Neutrophil (primary cell): ENCODE measurements around the gene CPED1.
"Not testable (repeated sequence)": the region's sequence is repeated elsewhere in the genome, so short reads cannot be mapped to it uniquely, and the experiment has no call there.

Source experiments
- H3K27ac ChIP-seq: fragments of 200-600 bp; sonication (generic); 2 replicates; pipeline ENCODE4 v1.5.1; 2016; ENCODE audit warnings: mild to moderate bottlenecking, moderate library complexity
- H3K27me3 ChIP-seq: fragments of 200-600 bp; sonication (generic); 2 replicates; pipeline ENCODE4 v1.6.0; 2016; ENCODE audit warnings: mild to moderate bottlenecking
- H3K36me3 ChIP-seq: fragments of 200-600 bp; sonication (generic); 2 replicates; pipeline ENCODE4 v1.5.1; 2017
- H3K4me1 ChIP-seq, 2 experiments: fragments of 200-600 bp in 1 of 2; sonication (generic) in 1 of 2; 1 replicate in 1 of 2; 2 replicates in 1 of 2; pipeline versions ENCODE4 v1.5.1 to v1.6.1; 2013 to 2016; ENCODE audit warnings: low read depth in 1 of 2, low read length in 1 of 2, mild to moderate bottlenecking in 1 of 2, moderate library complexity in 1 of 2; ENCODE audit not compliant: control insufficient read depth in 1 of 2, insufficient read depth in 1 of 2
- H3K4me3 ChIP-seq, 2 experiments: fragments of 200-600 bp in 1 of 2; sonication (generic) in 1 of 2; 1 replicate in 1 of 2; 2 replicates in 1 of 2; pipeline ENCODE4 v1.5.1; 2013 to 2016; ENCODE audit warnings: low read depth in 1 of 2, low read length in 1 of 2, mild to moderate bottlenecking in 1 of 2, moderate library complexity in 1 of 2
- H3K9me3 ChIP-seq: fragments of 200-600 bp; sonication (generic); 2 replicates; pipeline ENCODE4 v1.5.1; 2016
- TF ChIP-seq, protein P1 (sequence below): fragments of 200-600 bp; sonication (generic); IDR thresholded peaks from 2 replicates; pipeline ENCODE4 v1.5.1; 2016; ENCODE audit warnings: antibody characterized with exemption

Gene CPED1

DNA sequence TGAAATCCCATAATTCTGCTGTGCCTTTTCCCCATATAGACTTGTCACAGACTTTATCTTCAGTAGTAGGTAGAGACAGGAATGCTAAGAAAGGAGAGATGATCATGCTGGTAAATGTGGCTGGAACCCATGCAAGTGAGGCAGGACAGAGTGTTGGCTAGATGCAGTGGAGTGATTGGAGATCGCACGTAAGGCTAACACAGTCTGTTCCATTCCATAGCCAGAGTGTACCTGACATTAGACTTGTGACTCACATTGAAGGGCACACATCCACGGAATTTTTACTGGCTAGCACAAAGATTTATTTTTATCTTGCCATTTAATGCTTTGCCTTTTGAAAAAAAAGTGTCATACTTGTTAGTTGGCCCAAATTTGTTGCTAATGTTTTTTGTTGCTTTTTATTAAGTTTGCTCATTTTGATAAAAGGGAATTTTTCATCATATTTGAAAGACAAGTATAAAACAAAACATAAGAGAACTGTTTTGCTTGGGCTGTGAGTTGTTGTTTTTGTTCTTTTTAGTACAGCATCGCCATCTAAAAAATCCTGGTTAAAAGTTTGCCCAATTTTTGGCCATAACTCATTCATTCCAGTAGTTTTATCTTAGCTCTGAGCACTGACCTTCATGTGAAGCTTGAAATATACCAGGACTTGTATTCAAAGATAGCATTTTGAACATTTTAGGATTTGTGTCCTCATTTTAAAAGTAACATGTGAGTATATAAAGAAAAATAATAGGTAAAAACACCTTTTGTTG lies 81.0 kb downstream of the CPED1 start:
- H3K9me3 ChIP-seq: no peaks in the 10 kb centered on the region
- no peaks in the 10 kb centered on the region for H3K27me3 ChIP-seq
- TF ChIP-seq, protein P1, sequence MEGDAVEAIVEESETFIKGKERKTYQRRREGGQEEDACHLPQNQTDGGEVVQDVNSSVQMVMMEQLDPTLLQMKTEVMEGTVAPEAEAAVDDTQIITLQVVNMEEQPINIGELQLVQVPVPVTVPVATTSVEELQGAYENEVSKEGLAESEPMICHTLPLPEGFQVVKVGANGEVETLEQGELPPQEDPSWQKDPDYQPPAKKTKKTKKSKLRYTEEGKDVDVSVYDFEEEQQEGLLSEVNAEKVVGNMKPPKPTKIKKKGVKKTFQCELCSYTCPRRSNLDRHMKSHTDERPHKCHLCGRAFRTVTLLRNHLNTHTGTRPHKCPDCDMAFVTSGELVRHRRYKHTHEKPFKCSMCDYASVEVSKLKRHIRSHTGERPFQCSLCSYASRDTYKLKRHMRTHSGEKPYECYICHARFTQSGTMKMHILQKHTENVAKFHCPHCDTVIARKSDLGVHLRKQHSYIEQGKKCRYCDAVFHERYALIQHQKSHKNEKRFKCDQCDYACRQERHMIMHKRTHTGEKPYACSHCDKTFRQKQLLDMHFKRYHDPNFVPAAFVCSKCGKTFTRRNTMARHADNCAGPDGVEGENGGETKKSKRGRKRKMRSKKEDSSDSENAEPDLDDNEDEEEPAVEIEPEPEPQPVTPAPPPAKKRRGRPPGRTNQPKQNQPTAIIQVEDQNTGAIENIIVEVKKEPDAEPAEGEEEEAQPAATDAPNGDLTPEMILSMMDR: no peak
- no peak overlapping the region for H3K4me3 ChIP-seq
- H3K4me1 ChIP-seq: no peaks in the 10 kb centered on the region
- H3K36me3 ChIP-seq: no peaks in the 10 kb centered on the region
- H3K27ac ChIP-seq: no peak overlapping the region

DNA sequence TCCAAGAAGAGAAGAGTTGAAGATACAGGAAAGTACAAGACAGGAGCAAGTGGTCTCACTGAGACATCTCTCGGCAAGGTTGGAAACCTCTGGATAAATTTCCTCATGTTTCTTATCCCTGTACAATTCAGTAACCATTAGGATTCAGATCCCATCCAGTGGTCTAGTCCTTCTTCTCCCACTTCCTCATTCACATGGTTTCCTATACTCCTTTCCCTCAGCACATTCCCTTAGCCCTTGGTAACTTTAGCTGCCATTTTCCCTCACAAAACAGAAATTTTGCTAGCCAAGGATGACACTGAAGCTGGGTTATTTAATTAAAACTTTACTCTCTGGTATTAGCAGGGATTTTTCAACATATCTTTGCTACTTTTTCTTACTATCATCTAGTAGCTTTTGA lies 82.6 kb downstream of the CPED1 start:
- no peak overlapping the region for H3K4me3 ChIP-seq
- H3K4me1 ChIP-seq: no peaks in the 10 kb centered on the region
- H3K9me3 ChIP-seq: no peaks in the 10 kb centered on the region
- no peaks in the 10 kb centered on the region for H3K36me3 ChIP-seq
- H3K27me3 ChIP-seq: no peaks in the 10 kb centered on the region
- no peak overlapping the region for H3K27ac ChIP-seq
- TF ChIP-seq, protein P1: no peak

DNA sequence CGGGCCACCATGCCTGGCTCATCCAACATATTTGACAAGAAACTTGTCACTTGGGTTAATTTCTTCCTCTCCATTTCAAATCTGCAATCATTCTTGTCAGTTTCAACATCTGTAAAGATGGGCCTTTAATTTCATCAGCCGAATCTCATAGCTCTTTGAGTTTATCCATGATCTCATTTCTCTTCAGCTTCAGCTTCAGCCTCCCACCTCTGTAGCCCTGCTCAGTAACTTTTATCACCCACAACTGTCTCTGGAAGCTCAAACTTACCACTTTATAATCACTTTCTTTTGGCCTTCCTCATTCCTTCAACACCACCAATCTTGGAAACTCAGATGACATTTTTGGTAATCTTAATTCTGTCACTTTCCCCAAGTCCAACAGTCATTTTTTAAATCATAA lies 83.2 kb downstream of the CPED1 start:
- TF ChIP-seq, protein P1: no peak
- no peaks in the 10 kb centered on the region for H3K9me3 ChIP-seq
- no peak overlapping the region for H3K4me3 ChIP-seq
- H3K36me3 ChIP-seq: no peaks in the 10 kb centered on the region
- H3K4me1 ChIP-seq: no peaks in the 10 kb centered on the region
- no peak overlapping the region for H3K27ac ChIP-seq
- no peaks in the 10 kb centered on the region for H3K27me3 ChIP-seq

DNA sequence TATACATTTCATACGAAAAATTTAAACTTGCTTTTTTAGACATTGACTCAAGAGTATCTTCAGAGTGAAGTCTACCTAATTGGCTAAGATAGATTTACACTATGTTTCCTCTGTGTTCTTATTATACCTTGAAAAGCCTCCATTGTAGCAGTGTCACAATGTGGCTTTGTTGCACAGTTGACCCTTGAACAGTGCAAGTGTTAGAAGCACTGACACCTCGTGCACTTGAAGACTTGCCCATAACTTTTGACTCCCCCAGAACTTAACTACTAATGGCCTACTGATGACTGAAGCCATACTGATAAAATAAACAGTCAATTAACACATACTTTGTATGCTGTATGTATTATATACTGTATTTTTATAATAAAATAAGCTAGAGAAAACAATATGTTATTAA lies 84.3 kb downstream of the CPED1 start:
- Histone ChIP-seq H3K27ac (no peak overlapping the region), H3K36me3 (no peaks in the 10 kb centered on the region), H3K9me3 (no peaks in the 10 kb centered on the region), H3K4me1 (no peaks in the 10 kb centered on the region), H3K4me3 (no peak overlapping the region), H3K27me3 (no peaks in the 10 kb centered on the region)
- TF ChIP-seq, protein P1: no peak

DNA sequence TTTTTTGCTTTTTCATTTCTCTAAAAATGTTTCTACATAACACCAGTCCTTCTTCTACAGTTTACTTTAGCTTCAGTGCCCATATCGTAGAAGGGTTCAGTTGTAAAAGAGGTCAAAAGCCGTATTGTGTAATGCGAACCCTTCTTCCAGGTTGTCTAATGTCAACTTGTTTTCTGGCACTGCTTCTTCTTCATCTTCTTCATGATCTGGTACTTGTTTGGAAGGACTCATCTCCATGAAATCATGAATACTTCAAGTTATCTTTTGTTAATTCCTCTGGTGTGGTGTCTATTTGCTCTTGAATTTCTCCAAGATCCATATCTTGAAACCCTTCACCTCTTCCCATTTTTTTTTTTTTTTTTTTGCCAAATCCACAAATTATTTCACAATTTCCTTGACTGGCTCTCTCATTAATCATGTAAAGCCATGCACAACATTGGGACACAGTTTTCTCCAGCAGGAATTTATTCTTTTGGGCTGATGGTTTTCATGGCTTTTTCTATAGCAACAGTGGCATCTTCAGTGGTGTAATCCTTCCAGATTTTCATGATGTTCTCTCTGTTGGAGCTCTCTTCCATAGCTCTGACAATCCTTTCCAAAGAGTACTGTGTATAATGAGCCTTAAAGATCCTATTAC lies 85.1 kb downstream of the CPED1 start:
- no peak overlapping the region for H3K4me3 ChIP-seq
- H3K9me3 ChIP-seq: no peaks in the 10 kb centered on the region
- no peak overlapping the region for H3K27ac ChIP-seq
- no peaks in the 10 kb centered on the region for H3K4me1 ChIP-seq
- no peaks in the 10 kb centered on the region for H3K36me3 ChIP-seq
- TF ChIP-seq, protein P1: no peak
- H3K27me3 ChIP-seq: no peaks in the 10 kb centered on the region

DNA sequence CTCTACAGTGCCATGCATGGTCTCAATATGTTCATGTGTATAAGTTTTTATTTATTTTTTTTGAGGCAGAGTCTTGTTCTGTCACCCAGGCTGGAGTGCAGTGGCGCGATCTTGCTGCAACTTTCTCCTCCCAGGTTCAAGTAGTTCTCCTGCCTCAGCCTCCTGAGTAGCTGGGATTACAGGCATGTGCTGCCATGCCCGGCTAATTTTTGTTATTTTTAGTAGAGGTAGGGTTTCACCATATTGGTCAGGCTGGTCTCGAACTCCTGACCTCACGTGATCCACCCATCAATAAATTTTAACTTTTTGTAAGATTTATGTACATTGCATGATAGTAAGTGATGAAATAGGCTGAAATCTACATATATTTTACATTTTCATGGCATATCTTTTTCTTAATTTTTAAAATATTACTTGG lies 86.9 kb downstream of the CPED1 start:
- H3K27me3 ChIP-seq, H3K36me3 ChIP-seq, H3K9me3 ChIP-seq, H3K27ac ChIP-seq, H3K4me1 ChIP-seq, H3K4me3 ChIP-seq: not testable (repeated sequence)
